SK-N-SH (cell line): Measurements from ENCODE around the gene ADCY6. TPM values are rescaled to one million over a fixed set of nuclear protein-coding genes. Genes with fewer than 3 reads are reported as not detected.

Experiments used
- CTCF ChIA-PET: fragments of 300-600, 350-600 bp; formaldehyde crosslinking; extraction: SDS; loops from one replicate; lab custom pipeline; 2021; lab: Yijun Ruan, JAX
- POLR2A ChIA-PET: fragments of 350-600 bp; sonication (Branson Sonifier 250); formaldehyde crosslinking; extraction: SDS; loops from one replicate; lab custom pipeline; 2020; ENCODE audit warnings: antibody characterized with exemption, inconsistent platforms; lab: Yijun Ruan, JAX
- DNase-seq: peaks from one replicate; pipeline ENCODE4 v3.0.0; 2012
- H2AFZ ChIP-seq: fragments of 200-600 bp; sonication (generic); 2 replicates; pipeline ENCODE4 v1.8.1; 2016; ENCODE audit warnings: antibody characterized with exemption, mild to moderate bottlenecking, low read depth
- H3F3A ChIP-seq: fragments of 200-600 bp; sonication (generic); replicated peaks from 2 replicates; pipeline ENCODE3; 2016; ENCODE audit warnings: antibody characterized with exemption, mild to moderate bottlenecking; ENCODE audit not compliant: insufficient read depth
- H3K27ac ChIP-seq, 2 experiments: fragments of 200-500 bp in 1 of 2; fragments of 200-600 bp in 1 of 2; sonication (Bioruptor generic) in 1 of 2; sonication (generic), shearing (Covaris generic) in 1 of 2; 2 replicates each; pipeline versions ENCODE4 v1.5.1 to v1.6.1; 2014 to 2016; ENCODE audit warnings: low read depth in 2 of 2, inconsistent platforms in 1 of 2, low read length in 1 of 2, mild to moderate bottlenecking in 1 of 2, mixed read lengths in 1 of 2
- H3K27me3 ChIP-seq: fragments of 200-600 bp; sonication (generic), shearing (Covaris generic); 2 replicates; pipeline ENCODE4 v1.6.1; 2016; ENCODE audit warnings: mixed run types; ENCODE audit not compliant: insufficient read depth
- H3K36me3 ChIP-seq, 2 experiments: fragments of 200-500 bp in 1 of 2; fragments of 200-600 bp in 1 of 2; sonication (Bioruptor generic) in 1 of 2; sonication (generic) in 1 of 2; replicated peaks in 1 of 2; 2 replicates each; pipeline versions ENCODE3 to v1.5.1; 2014 to 2016; ENCODE audit warnings: low read length in 1 of 2, mild to moderate bottlenecking in 1 of 2; ENCODE audit not compliant: insufficient read depth in 2 of 2, control insufficient read depth in 1 of 2
- H3K4me1 ChIP-seq, 2 experiments: fragments of 200-500 bp in 1 of 2; fragments of 200-600 bp in 1 of 2; sonication (Bioruptor generic) in 1 of 2; sonication (generic), shearing (Covaris generic) in 1 of 2; 2 replicates each; pipeline versions ENCODE4 v1.5.1 to v1.6.1; 2014 to 2016; ENCODE audit warnings: low read depth in 1 of 2, low read length in 1 of 2, mixed run types in 1 of 2; ENCODE audit not compliant: insufficient read depth in 2 of 2, control insufficient read depth in 1 of 2
- H3K4me2 ChIP-seq: fragments of 200-600 bp; sonication (generic), shearing (Covaris generic); 2 replicates; pipeline ENCODE4 v1.6.1; 2017; ENCODE audit warnings: mixed run types
- H3K4me3 ChIP-seq, 2 experiments: fragments of 200-500 bp in 1 of 2; fragments of 200-600 bp in 1 of 2; sonication (Bioruptor generic) in 1 of 2; sonication (generic), shearing (Covaris generic) in 1 of 2; 2 replicates each; pipeline versions ENCODE4 v1.5.1 to v1.8.1; 2014 to 2016; ENCODE audit warnings: low read depth in 2 of 2, inconsistent platforms in 1 of 2, low read length in 1 of 2, mild to moderate bottlenecking in 1 of 2, mixed read lengths in 1 of 2, moderate library complexity in 1 of 2
- H3K79me2 ChIP-seq: fragments of 200-600 bp; sonication (generic); 2 replicates; pipeline ENCODE4 v1.8.1; 2017; ENCODE audit warnings: mild to moderate bottlenecking; ENCODE audit not compliant: insufficient read depth
- H3K9ac ChIP-seq: fragments of 200-600 bp; sonication (generic); 2 replicates; pipeline ENCODE4 v1.6.1; 2017; ENCODE audit warnings: mixed run types
- H3K9me2 ChIP-seq: fragments of 200-600 bp; sonication (generic); 2 replicates; pipeline ENCODE4 v1.6.1; 2017; ENCODE audit warnings: mixed run types
- H3K9me3 ChIP-seq: fragments of 200-600 bp; sonication (generic); 2 replicates; pipeline ENCODE4 v1.6.1; 2017; ENCODE audit warnings: mixed run types, mild to moderate bottlenecking, moderate library complexity
- H4K20me1 ChIP-seq: fragments of 200-600 bp; sonication (generic); 2 replicates; pipeline ENCODE4 v1.6.1; 2017; ENCODE audit warnings: mild to moderate bottlenecking, mixed run types; ENCODE audit not compliant: insufficient read depth
- ELF1 ChIP-seq: IDR thresholded peaks from 2 replicates; pipeline ENCODE4 v1.4.0; 2012
- FOSL2 ChIP-seq: IDR thresholded peaks from 2 replicates; pipeline ENCODE4 v1.4.0; 2012; ENCODE audit warnings: low read depth, mild to moderate bottlenecking, moderate library complexity, borderline replicate concordance
- FOXM1 ChIP-seq: IDR thresholded peaks from 2 replicates; pipeline ENCODE4 v1.4.0; 2012; ENCODE audit warnings: low read depth, mild to moderate bottlenecking
- GATA2 ChIP-seq: sonication (generic); formaldehyde crosslinking; IDR thresholded peaks from 2 replicates; pipeline ENCODE4 v1.5.0; 2020; ENCODE audit warnings: mild to moderate bottlenecking, missing genetic modification reagents
- IRF3 ChIP-seq: fragments of 150-350 bp; IDR thresholded peaks from 2 replicates; pipeline ENCODE4 v1.6.1; 2016; ENCODE audit warnings: mild to moderate bottlenecking, low read depth, low read length
- MEF2A ChIP-seq: IDR thresholded peaks from 2 replicates; pipeline ENCODE4 v1.4.0; 2012; ENCODE audit warnings: low read depth, borderline replicate concordance
- MXI1 ChIP-seq: IDR thresholded peaks from 2 replicates; pipeline ENCODE4 v1.6.1; 2012; ENCODE audit warnings: mild to moderate bottlenecking, low read depth, low read length, improper control_type of control experiment
- NRF1 ChIP-seq: IDR thresholded peaks from 2 replicates; pipeline ENCODE4 v1.6.1; 2012; ENCODE audit warnings: low read depth, mild to moderate bottlenecking, low read length
- POLR2AphosphoS5 ChIP-seq: IDR thresholded peaks from 2 replicates; pipeline ENCODE4 v1.6.1; 2012; ENCODE audit warnings: low read depth, low read length
- RCOR1 ChIP-seq: fragments of 150-350 bp; IDR thresholded peaks from 2 replicates; pipeline ENCODE4 v1.6.1; 2017; ENCODE audit warnings: antibody characterized with exemption, low read length
- REST ChIP-seq: IDR thresholded peaks from 2 replicates; pipeline ENCODE4 v1.6.1; 2012; ENCODE audit warnings: mild to moderate bottlenecking, low read depth, low read length, moderate library complexity
- SIN3A ChIP-seq: IDR thresholded peaks from 2 replicates; pipeline ENCODE4 v1.6.1; 2012; ENCODE audit warnings: low read depth, mild to moderate bottlenecking, low read length, moderate library complexity, borderline replicate concordance
- SMC3 ChIP-seq: IDR thresholded peaks from 2 replicates; pipeline ENCODE4 v1.6.1; 2012; ENCODE audit warnings: low read depth, low read length, improper control_type of control experiment
- TAF1 ChIP-seq: IDR thresholded peaks from 2 replicates; pipeline ENCODE4 v1.6.1; 2012; ENCODE audit warnings: low read depth, mild to moderate bottlenecking, low read length, moderate library complexity, borderline replicate concordance
- TEAD4 ChIP-seq: IDR thresholded peaks from 2 replicates; pipeline ENCODE4 v1.4.0; 2012; ENCODE audit warnings: mild to moderate bottlenecking, borderline replicate concordance; ENCODE audit not compliant: insufficient read depth
- USF1 ChIP-seq: IDR thresholded peaks from 2 replicates; pipeline ENCODE4 v1.4.0; 2012; ENCODE audit warnings: low read depth, borderline replicate concordance
- ZBTB33 ChIP-seq: IDR thresholded peaks from 2 replicates; pipeline ENCODE4 v1.4.0; 2012; ENCODE audit warnings: low read depth, borderline replicate concordance
- WGBS: methylation state at CpG from one replicate; pipeline ENCODE4 v1.1.6; 2017; ENCODE audit warnings: low lambda C conversion rate; 5-methylcytosine and 5-hydroxymethylcytosine counted together
- polyA plus RNA-seq, 3 experiments: library from polyadenylated mRNA; depleted of rRNA; stranded (reverse); fragments of >200 nt; gene quantifications; 2 replicates each; pipeline ENCODE4 v1.2.3, GENCODE V29; 2012

The ADCY6 gene
- polyA plus RNA-seq, 1 of the 3 experiments (the other 2 are of a cell fraction) = 36.0 TPM

GRCh38 chr12:48750769-48751356 is 38.0 kb downstream of the ADCY6 start:
- no peak for DNase-seq
- H3K4me3 ChIP-seq = no peak overlapping the region
- H3K27me3 ChIP-seq = no peaks in the 10 kb centered on the region
- H3K4me1 ChIP-seq = no peaks in the 10 kb centered on the region
- TF ChIP-seq TAF1 = no peak
- TF ChIP-seq, all 33 proteins: peak for 0
- Histone ChIP-seq H3K9me2 (no peaks in the 10 kb centered on the region), H4K20me1 (no peaks in the 10 kb centered on the region), H3F3A (no peaks in the 10 kb centered on the region), H3K27ac (no peak overlapping the region), H3K79me2 (no peaks in the 10 kb centered on the region), H3K36me3 (no peaks in the 10 kb centered on the region), H3K9ac (no peak overlapping the region), H3K9me3 (no peaks in the 10 kb centered on the region), H2AFZ (0 out of 2 replicates have a peak overlapping the region, but pooled peaks have one; percentile 42), H3K4me2 (no peak overlapping the region)
- CTCF ChIA-PET = interaction anchor here (0.8 to 3.4 kb wide), 6 partner anchors 30 to 139 kb away, joined by 3 to 11 read pairs (median 6); partner anchors contain the start of gene ADCY6
- WGBS = 56% methylated on average over 2 of the region's 2 CpGs
- POLR2A ChIA-PET = interaction anchor here (0.6 kb wide), 1 partner anchor 12 kb away, joined by 3 read pairs; no protein-coding TSS in a partner anchor

GRCh38 chr12:48750215-48750614 is 38.7 kb downstream of the ADCY6 start:
- Histone ChIP-seq H2AFZ (0 out of 2 replicates have a peak overlapping the region, but pooled peaks have one; percentile 42), H3K9me3 (no peaks in the 10 kb centered on the region), H3K4me3 (no peak overlapping the region), H3K27ac (no peak overlapping the region)
- DNase-seq = no peak
- ChIA-PET POLR2A (interaction anchor here (0.6 kb wide), 1 partner anchor 12 kb away, joined by 3 read pairs; no protein-coding TSS in a partner anchor), CTCF (interaction anchor here (0.8 to 3.4 kb wide), 6 partner anchors 30 to 140 kb away, joined by 3 to 11 read pairs (median 6); partner anchors contain the start of gene ADCY6)
- no peak for TF ChIP-seq ZBTB33
- TF ChIP-seq TEAD4 = no peak
- TF ChIP-seq IRF3 = no peak
- no peak for TF ChIP-seq SIN3A
- no peak for TF ChIP-seq RCOR1
- TF ChIP-seq FOXM1 = no peak
- TF ChIP-seq USF1 = no peak
- no peak for TF ChIP-seq REST
- TF ChIP-seq MXI1 = no peak
- TF ChIP-seq SMC3 = no peak
- no peak for TF ChIP-seq NRF1
- no peak for TF ChIP-seq MEF2A
- no peak for TF ChIP-seq GATA2 (CRISPR knock-in tag)
- TF ChIP-seq POLR2AphosphoS5 = no peak
- no peak for TF ChIP-seq ELF1
- no peak for TF ChIP-seq FOSL2
- TF ChIP-seq, all 33 proteins: peak for 0
- H3K27me3 ChIP-seq = no peaks in the 10 kb centered on the region
- H4K20me1 ChIP-seq = no peaks in the 10 kb centered on the region
- no peaks in the 10 kb centered on the region for H3K79me2 ChIP-seq
- 100% methylated on average over 1 of the region's 1 CpG for WGBS
- no peaks in the 10 kb centered on the region for H3K36me3 ChIP-seq
- H3K9me2 ChIP-seq = no peaks in the 10 kb centered on the region
- H3K4me2 ChIP-seq = no peak overlapping the region
- H3F3A ChIP-seq = no peaks in the 10 kb centered on the region
- no peak overlapping the region for H3K9ac ChIP-seq
- no peaks in the 10 kb centered on the region for H3K4me1 ChIP-seq
